GM18519 (cell line): Measurements from ENCODE around the gene CES5A.
"Not testable (repeated sequence)": the region's sequence is repeated elsewhere in the genome, so short reads cannot be mapped to it uniquely, and the experiment has no call there.

Source experiments
- ATAC-seq: cut with Tn5 transposase; IDR thresholded peaks from one replicate; pipeline ENCODE4 v1.9.1; 2021; ENCODE audit warnings: mild to moderate bottlenecking, moderate library complexity; ENCODE audit not compliant: unreplicated experiment, low FRiP score

Gene CES5A

GRCh38 chr16:55803681-55804080 lies 71.5 kb downstream of the CES5A start:
- not testable (repeated sequence) for ATAC-seq
